Effector memory CD4-positive, alpha-beta T cell (primary cell): ENCODE measurements around the gene NOTCH2.
"Not testable (repeated sequence)": the region's sequence is repeated elsewhere in the genome, so short reads cannot be mapped to it uniquely, and the experiment has no call there.

Experiments used
- DNase-seq, 3 donors: peaks; one replicate each; pipeline ENCODE4 v3.0.0-alpha.2; 2020
- H3K27ac ChIP-seq: 2 replicates; pipeline ENCODE4 v1.7.0; 2013; ENCODE audit warnings: mild to moderate bottlenecking, low read length, moderate library complexity; ENCODE audit not compliant: insufficient read depth, poor library complexity, severe bottlenecking
- H3K27me3 ChIP-seq: replicated peaks from 2 replicates; pipeline ENCODE4 v1.7.0; 2013; ENCODE audit warnings: mild to moderate bottlenecking, low read length; ENCODE audit not compliant: insufficient read depth, control insufficient read depth, poor library complexity, severe bottlenecking
- H3K36me3 ChIP-seq: 2 replicates; pipeline ENCODE4 v1.7.0; 2013; ENCODE audit warnings: mild to moderate bottlenecking, low read length, moderate library complexity; ENCODE audit not compliant: control insufficient read depth, insufficient read depth
- H3K4me1 ChIP-seq: 2 replicates; pipeline ENCODE4 v1.7.0; 2013; ENCODE audit warnings: low read length, mild to moderate bottlenecking; ENCODE audit not compliant: control insufficient read depth, insufficient read depth, poor library complexity, severe bottlenecking
- H3K4me3 ChIP-seq: 2 replicates; pipeline ENCODE4 v1.7.0; 2013; ENCODE audit warnings: low read length, low read depth, mild to moderate bottlenecking; ENCODE audit not compliant: insufficient read depth, poor library complexity, severe bottlenecking
- H3K9me3 ChIP-seq: 2 replicates; pipeline ENCODE4 v1.7.0; 2013; ENCODE audit warnings: mild to moderate bottlenecking, low read length, moderate library complexity; ENCODE audit not compliant: control insufficient read depth

NOTCH2 gene

DNA sequence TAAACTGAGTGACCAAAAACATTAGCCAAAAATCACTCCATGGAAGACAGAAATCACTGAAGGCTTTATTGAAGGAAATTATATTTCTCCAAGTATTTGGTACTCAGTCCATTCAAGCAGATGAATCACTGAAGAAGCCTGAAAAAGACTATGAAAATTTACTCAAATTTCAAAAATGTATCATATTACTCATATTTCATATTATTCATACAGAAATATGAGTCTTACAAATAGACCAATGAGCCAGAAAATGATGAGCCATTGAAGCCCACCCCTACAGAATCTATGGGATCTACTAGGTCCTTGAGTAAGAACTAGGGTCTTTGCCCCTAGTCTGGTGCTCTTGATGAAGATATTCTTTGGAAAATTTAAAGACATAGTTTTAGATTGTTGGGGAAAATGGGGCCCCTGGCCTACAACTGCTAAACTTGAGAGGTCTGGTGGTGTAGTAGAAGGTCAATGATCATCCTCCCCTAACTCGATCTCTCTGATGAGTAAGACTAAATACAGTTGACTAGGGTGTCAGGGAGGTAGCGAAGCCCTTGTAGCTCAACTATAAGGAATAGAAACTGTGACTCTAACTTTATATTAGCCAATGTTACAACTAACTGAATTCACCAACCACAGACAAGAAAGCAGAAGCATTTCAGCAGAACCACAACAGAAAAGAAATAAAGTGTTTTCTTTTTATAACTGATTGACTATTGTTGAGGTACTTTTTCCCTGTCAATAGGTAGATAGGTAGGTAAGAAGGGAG lies 81.0 kb downstream of the NOTCH2 start:
- Histone ChIP-seq H3K27me3 (no peaks in the 10 kb centered on the region), H3K4me1 (no peaks in the 10 kb centered on the region), H3K27ac (no peak overlapping the region), H3K9me3 (no peaks in the 10 kb centered on the region), H3K4me3 (no peak overlapping the region), H3K36me3 (no peaks in the 10 kb centered on the region)
- no peak for DNase-seq

DNA sequence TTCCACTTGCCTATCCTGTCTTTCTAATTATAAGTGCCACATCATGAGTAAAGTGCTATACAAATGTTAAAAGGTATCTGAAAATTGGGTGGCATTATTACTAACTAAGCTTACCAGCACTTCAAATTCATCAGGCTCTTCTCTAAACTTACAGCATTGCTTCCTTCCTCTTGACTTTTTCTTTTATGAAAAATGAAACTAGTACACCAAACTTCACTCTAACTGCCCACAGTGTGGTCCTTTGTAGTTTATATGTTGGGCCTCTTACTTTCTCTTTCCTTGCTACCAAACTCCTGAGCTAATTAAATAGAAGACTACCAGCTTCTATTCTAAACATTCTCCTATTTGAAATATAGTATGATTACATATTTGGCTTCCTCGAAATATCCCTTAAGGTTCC lies 81.8 kb downstream of the NOTCH2 start:
- DNase-seq: no peak
- H3K9me3 ChIP-seq: no peaks in the 10 kb centered on the region
- H3K27ac ChIP-seq: no peak overlapping the region
- no peak overlapping the region for H3K4me3 ChIP-seq
- H3K27me3 ChIP-seq: no peaks in the 10 kb centered on the region
- H3K36me3 ChIP-seq: no peaks in the 10 kb centered on the region
- H3K4me1 ChIP-seq: no peaks in the 10 kb centered on the region

DNA sequence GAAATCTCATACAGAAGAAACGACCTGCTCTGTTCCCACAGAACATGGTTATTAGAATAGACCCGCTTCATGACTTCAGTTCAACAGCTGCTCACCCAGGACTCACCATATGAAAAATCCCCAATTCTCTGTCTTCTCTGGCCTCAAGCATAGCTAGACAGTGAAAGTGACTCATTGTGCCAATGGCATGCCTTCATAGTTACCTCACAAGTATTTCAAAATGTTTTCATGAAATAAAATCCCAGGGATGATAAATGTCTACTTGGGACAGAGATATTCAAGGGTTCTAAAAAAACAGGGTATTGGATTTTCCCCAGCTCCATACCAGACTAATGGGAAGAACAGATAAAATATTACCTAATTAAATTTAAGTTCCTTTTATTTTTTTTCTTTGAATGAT lies 82.3 kb downstream of the NOTCH2 start:
- Histone ChIP-seq H3K4me3 (no peak overlapping the region), H3K4me1 (no peaks in the 10 kb centered on the region), H3K9me3 (no peaks in the 10 kb centered on the region), H3K27me3 (no peaks in the 10 kb centered on the region), H3K27ac (no peak overlapping the region), H3K36me3 (no peaks in the 10 kb centered on the region)
- no peak for DNase-seq

DNA sequence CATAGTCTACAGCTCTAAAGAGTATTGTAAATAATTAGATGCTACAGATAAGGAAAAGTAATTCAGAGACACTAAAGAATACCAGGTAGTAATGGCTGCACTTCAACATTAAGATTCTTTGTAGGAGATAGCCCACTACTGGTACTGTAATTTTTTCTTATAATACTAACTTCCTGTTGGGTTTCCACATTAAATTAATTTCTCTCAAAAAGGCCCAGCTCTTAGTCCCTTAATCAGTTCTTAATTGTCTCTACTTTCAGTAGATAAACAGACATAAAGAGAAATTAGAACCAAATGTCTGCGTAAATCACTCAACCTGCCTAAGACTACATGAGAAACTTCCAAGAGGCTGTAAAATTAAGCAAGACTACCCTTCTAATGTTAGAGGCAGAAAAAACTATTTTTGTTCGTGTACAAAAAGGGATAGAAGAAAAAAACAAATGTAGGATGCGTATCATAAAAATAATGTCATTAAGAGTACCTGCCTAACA lies 83.4 kb downstream of the NOTCH2 start:
- H3K27me3 ChIP-seq: no peaks in the 10 kb centered on the region
- H3K4me3 ChIP-seq: no peak overlapping the region
- H3K27ac ChIP-seq: no peak overlapping the region
- DNase-seq: no peak
- H3K4me1 ChIP-seq: no peaks in the 10 kb centered on the region
- H3K36me3 ChIP-seq: no peaks in the 10 kb centered on the region
- no peaks in the 10 kb centered on the region for H3K9me3 ChIP-seq

DNA sequence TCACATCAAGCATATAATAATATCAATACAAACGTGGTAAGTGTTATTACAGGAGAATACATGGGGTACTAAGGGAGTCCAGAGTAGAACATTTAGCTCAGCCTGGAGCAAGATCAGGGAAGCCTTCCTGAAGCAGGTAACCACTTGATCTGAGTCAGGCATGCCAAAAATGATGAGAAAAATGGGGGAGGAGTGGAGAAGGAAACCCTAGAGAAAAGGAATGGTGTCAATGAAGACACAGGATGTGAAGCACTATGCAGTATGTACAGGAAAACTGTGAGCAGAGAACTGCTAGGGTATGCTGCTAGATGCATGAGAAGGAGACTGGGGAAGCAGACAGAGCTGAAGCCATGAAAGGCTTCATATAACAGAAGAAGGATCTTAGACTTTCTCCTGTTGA lies 84.7 kb downstream of the NOTCH2 start:
- Histone ChIP-seq H3K27me3 (no peaks in the 10 kb centered on the region), H3K27ac (no peak overlapping the region), H3K4me3 (no peak overlapping the region), H3K4me1 (no peaks in the 10 kb centered on the region), H3K36me3 (no peaks in the 10 kb centered on the region), H3K9me3 (no peaks in the 10 kb centered on the region)
- no peak for DNase-seq

DNA sequence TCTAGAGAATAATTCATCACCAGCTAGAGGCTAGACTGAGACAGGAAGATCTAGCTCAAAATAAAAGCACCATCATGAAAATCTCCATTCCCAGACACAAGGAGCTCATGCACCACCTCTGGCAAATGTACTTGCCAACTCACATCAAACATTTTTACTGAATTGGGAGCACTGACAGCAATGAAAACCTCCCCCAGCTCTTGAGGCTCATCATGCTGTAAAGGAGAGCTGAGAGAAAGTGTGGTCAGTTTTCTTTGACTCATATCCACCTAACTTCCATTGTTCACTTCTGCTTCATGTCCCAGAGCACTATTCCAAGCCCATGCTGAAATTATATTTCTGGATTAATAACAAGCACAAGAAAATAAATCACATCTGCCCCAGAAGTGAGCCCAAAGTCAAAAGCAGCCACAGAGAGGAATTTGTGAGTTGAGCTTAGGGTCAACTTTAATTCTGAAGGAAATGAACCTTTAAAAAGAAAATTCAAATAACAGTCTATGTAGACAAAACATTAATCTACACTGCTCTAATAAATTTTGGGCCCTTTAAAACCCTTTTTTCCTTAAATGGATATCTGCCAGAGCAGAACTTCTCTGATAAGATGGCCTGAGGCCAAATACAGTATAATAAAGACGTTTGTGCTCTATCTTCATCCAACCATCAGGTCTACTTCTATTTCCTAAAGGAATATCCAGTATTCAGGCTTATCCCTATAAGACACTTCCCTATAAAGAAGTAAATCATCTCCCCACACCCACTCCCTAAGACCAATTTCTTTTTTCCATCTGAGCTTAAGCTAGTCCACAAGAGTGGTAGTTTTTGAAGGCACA lies 87.3 kb downstream of the NOTCH2 start:
- Histone ChIP-seq H3K36me3 (no peaks in the 10 kb centered on the region), H3K9me3 (no peaks in the 10 kb centered on the region), H3K27me3 (no peaks in the 10 kb centered on the region), H3K4me3 (no peak overlapping the region), H3K4me1 (no peaks in the 10 kb centered on the region), H3K27ac (no peak overlapping the region)
- DNase-seq: no peak

DNA sequence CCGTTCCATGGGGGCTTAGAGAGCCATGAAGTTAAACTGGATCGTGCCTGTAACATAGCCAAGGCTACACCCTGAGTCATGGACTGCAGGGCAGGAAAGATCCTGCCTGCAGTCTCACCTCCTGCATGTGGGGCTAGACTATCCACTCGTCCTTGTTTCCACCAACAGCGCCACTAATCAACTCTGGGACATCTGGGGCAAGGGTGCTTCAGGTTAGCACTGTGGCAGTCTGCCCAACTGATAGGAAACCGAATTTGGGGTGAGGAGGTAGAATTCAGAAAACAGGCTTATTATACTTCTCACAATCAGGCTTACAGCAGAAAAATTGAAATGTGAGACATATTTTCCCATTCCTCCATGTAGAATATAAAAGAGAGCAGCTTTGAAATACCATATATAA lies 88.0 kb downstream of the NOTCH2 start:
- H3K36me3 ChIP-seq: no peaks in the 10 kb centered on the region
- DNase-seq: no peak
- H3K9me3 ChIP-seq: no peaks in the 10 kb centered on the region
- no peaks in the 10 kb centered on the region for H3K27me3 ChIP-seq
- no peaks in the 10 kb centered on the region for H3K4me1 ChIP-seq
- H3K4me3 ChIP-seq: no peak overlapping the region
- no peak overlapping the region for H3K27ac ChIP-seq

DNA sequence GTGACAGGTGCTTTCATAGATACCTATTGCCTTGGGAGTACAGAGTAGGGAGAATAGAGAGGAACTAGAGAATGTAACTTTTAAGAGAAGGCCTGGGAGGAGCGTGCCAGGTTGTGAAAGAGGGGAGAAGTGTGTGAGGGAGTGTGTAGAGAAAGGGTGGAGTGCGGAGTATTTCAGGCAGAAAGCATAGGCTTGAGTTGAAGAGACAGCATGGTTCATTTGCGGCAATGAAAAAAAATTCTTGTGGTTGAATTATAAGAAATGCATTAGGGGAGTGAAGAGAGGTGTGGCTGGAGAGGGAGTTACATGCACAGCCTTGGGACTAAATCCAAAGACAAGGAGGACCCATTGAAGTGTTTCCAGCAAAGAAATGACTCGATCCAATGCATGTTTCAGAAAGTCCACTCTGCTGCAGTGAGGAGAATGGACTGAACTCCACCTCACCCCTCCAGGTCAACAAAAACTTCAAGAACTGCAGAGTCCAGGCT lies 91.4 kb downstream of the NOTCH2 start:
- no peak for DNase-seq
- Histone ChIP-seq H3K9me3 (no peaks in the 10 kb centered on the region), H3K36me3 (no peaks in the 10 kb centered on the region), H3K27ac (no peak overlapping the region), H3K4me1 (no peaks in the 10 kb centered on the region), H3K4me3 (no peak overlapping the region), H3K27me3 (no peaks in the 10 kb centered on the region)

DNA sequence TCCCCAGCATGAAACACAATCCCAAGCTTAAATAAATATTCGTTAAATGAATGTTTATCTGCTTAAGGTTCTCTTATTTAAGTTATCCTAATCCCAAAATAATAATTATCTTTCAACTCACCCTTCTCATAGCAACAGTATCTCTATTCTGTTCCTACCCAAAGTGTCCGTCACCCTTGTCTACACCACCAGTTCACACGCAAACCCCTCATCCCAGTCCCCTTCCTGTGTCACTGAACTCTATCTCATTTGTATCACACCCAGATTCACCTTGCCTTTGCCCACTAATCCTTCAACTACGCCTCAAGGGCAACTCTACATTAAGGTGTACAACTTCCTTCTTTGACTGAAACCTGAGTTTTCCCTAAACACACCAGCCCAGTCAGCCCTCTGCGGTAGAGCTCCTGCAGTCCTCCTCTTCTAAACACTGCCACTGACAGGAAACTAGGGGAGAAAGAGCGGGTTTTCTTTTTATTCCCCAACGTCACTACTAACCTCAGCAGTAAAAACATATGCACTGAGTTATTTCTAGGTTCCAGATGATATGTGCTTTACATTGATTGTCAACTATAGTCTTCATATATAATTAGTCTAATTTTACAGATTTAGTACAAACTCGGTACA lies 92.2 kb downstream of the NOTCH2 start:
- not testable (repeated sequence) for DNase-seq, H3K9me3 ChIP-seq, H3K36me3 ChIP-seq, H3K4me3 ChIP-seq, H3K27ac ChIP-seq, H3K4me1 ChIP-seq, H3K27me3 ChIP-seq
